IPS-20b (cell line): ENCODE results near the gene MT1X.
"Not testable (repeated sequence)": the region's sequence is repeated elsewhere in the genome, so short reads cannot be mapped to it uniquely, and the experiment has no call there.

Source experiments
- H3K27ac ChIP-seq: one replicate; pipeline ENCODE4 v1.5.1; 2013; ENCODE audit warnings: low read length
- H3K27me3 ChIP-seq: 2 replicates; pipeline ENCODE4 v1.6.1; 2013; ENCODE audit warnings: mild to moderate bottlenecking, low read length, inconsistent platforms; ENCODE audit not compliant: insufficient read depth
- H3K36me3 ChIP-seq: 2 replicates; pipeline ENCODE4 v1.6.1; 2013; ENCODE audit warnings: low read depth, mild to moderate bottlenecking, inconsistent platforms, low read length, moderate library complexity; ENCODE audit not compliant: insufficient read depth
- H3K4me1 ChIP-seq: 2 replicates; pipeline ENCODE4 v1.6.1; 2013; ENCODE audit warnings: mild to moderate bottlenecking, control low read depth, inconsistent platforms, low read length, moderate library complexity; ENCODE audit not compliant: insufficient read depth
- H3K4me3 ChIP-seq: 2 replicates; pipeline ENCODE4 v1.5.1; 2013; ENCODE audit warnings: mild to moderate bottlenecking, low read length, inconsistent platforms
- H3K9ac ChIP-seq: 2 replicates; pipeline ENCODE4 v1.6.1; 2013; ENCODE audit warnings: low read depth, mild to moderate bottlenecking, inconsistent platforms, low read length, moderate library complexity
- H3K9me3 ChIP-seq: 2 replicates; pipeline ENCODE4 v1.6.1; 2013; ENCODE audit warnings: mild to moderate bottlenecking, low read depth, low read length, inconsistent platforms; ENCODE audit not compliant: insufficient read depth

Gene MT1X

GRCh38 chr16:56701534-56701933, 19.3 kb downstream of the MT1X start:
- no peak overlapping the region for H3K27ac ChIP-seq
- no peaks in the 10 kb centered on the region; the same call in 1 of the 2 replicates for H3K9me3 ChIP-seq
- no peak overlapping the region for H3K4me3 ChIP-seq

DNA sequence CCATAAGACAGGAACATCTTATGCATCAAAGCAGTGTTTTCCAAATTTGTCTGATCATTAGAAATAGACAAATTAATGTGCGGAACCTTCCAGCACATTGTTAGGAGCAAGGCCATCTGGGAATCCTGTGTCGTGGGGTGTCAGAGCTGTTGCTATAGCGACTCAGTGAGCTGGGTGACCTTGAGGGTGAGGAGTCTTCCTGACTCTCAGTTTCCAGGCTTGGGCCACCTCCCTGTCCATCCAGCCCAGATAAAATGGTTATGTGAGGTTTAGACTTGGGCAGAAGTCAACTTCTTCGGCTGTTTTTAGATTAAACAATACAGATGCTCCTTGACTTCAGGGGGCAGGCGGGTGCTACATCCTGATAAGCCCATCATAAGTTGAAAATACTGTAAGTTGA, 20.6 kb downstream of the MT1X start:
- Histone ChIP-seq H3K9ac (no peak overlapping the region), H3K4me1 (peaks cover 3% of the 10 kb centered on the region; the same call in 1 of the 2 replicates), H3K27ac (no peak overlapping the region), H3K36me3 (no peaks in the 10 kb centered on the region), H3K9me3 (no peaks in the 10 kb centered on the region), H3K27me3 (no peaks in the 10 kb centered on the region), H3K4me3 (no peak overlapping the region)

More at GRCh38 chr16:56701534-56701933, 19.3 kb downstream of the MT1X start:
- no peaks in the 10 kb centered on the region for H3K27me3 ChIP-seq
- H3K4me1 ChIP-seq = peaks cover 3% of the 10 kb centered on the region; the same call in 1 of the 2 replicates
- H3K36me3 ChIP-seq = no peaks in the 10 kb centered on the region
- H3K9ac ChIP-seq = no peak overlapping the region

- H3K9me3 ChIP-seq = no peaks in the 10 kb centered on the region
- no peak overlapping the region for H3K27ac ChIP-seq
- H3K36me3 ChIP-seq = no peaks in the 10 kb centered on the region
- H3K4me1 ChIP-seq = no peaks in the 10 kb centered on the region
- no peak overlapping the region; the same call in 1 of the 2 replicates for H3K9ac ChIP-seq
- no peaks in the 10 kb centered on the region; the same call in 1 of the 2 replicates for H3K27me3 ChIP-seq
- H3K4me3 ChIP-seq = no peak overlapping the region
Observed at GRCh38 chr16:56708525-56709442, 26.5 kb downstream of the MT1X start.

DNA sequence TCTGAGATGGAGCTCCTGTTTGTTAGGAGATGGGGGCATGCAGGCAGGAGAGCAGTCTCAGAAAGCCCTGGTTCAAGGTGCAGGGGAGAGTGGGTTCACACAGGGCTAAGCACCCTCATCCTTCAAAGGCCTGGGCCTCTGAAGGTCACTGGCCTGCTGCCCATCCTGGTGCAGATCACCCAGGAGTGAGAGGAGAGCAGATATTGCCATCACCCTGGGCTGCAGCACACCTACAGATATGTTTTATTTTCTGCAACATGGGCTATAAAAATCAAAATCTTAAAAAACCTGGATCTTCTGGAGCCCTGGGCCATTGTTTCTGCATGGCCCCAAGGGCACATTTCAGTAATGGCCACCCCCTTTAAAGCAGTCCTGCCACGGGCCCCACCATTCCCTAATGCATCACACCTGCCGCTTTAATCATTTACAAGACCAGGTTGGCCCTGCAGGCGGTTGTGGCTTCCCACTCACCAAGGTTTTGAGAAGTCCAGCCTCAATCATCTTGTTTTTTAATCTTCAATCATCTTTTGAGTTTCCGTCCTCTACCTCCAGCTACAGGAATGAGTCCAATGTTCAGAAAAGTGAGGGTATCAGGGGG, 27.3 kb downstream of the MT1X start:
- no peak overlapping the region for H3K4me3 ChIP-seq
- H3K4me1 ChIP-seq = no peaks in the 10 kb centered on the region
- H3K9ac ChIP-seq = no peak overlapping the region; the same call in 1 of the 2 replicates
- no peaks in the 10 kb centered on the region for H3K9me3 ChIP-seq
- H3K27ac ChIP-seq = no peak overlapping the region
- H3K36me3 ChIP-seq = no peaks in the 10 kb centered on the region
- no peaks in the 10 kb centered on the region; the same call in 1 of the 2 replicates for H3K27me3 ChIP-seq

DNA sequence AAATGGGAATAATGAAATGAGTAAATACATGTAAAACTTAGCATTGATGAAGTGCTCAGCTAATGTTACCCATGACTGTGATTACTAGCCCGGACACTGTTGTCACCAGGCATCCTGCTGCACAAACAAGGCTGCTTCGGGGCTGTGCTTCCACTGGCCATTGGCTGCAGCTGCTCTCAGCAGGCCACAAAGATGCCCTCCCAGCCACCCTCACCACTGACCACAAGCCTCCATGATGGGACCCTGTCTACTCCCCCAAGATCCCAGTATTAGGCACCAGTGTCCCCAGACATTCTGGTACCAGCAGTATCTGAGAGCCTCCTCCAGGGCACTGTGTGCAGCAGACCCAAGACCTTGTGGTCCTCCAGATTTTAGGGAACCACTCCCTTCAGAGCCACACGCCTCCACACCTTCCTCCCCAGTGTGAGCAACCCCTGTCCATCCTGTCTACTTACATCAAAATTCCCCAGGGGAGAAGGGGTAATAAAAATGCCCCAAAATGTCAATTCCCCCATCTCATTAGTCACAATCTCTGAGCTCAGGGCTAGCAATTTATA, 28.0 kb downstream of the MT1X start:
- H3K4me3 ChIP-seq = no peak overlapping the region
- H3K9ac ChIP-seq = no peak overlapping the region
- H3K27ac ChIP-seq = no peak overlapping the region
- no peaks in the 10 kb centered on the region for H3K9me3 ChIP-seq
- no peaks in the 10 kb centered on the region; the same call in 1 of the 2 replicates for H3K27me3 ChIP-seq
- H3K36me3 ChIP-seq = no peaks in the 10 kb centered on the region
- no peaks in the 10 kb centered on the region for H3K4me1 ChIP-seq

- H3K9ac ChIP-seq = no peak overlapping the region
- peaks cover 3% of the 10 kb centered on the region; the same call in 1 of the 2 replicates for H3K27me3 ChIP-seq
- no peaks in the 10 kb centered on the region for H3K36me3 ChIP-seq
- no peak overlapping the region for H3K4me3 ChIP-seq
- H3K4me1 ChIP-seq = no peaks in the 10 kb centered on the region
- no peak overlapping the region for H3K27ac ChIP-seq
- H3K9me3 ChIP-seq = no peaks in the 10 kb centered on the region
Observed at GRCh38 chr16:56711862-56712261, 29.6 kb downstream of the MT1X start.

DNA sequence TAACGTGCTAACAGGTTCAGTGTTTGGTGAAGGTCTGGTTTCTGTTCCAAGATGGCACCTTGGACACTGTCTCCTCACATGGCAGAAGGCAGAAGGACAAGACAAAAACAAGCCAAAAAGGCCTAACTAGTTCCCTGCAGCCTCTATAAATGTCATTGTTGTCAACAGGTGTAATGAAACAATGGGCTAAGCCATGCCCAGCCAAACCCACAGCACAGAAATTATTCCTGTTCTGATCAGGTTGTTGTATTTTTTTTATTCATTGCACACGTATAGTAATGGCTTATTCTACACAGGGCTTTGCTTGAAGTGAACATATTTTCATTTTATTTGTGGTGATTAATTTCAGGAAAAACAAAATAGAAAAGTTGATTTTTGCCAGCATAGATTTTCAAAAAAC, 31.5 kb downstream of the MT1X start:
- Histone ChIP-seq H3K9ac (no peak overlapping the region), H3K36me3 (no peaks in the 10 kb centered on the region), H3K4me1 (no peaks in the 10 kb centered on the region), H3K27me3 (peaks cover 4% of the 10 kb centered on the region; the same call in 1 of the 2 replicates), H3K4me3 (no peak overlapping the region), H3K9me3 (no peaks in the 10 kb centered on the region), H3K27ac (no peak overlapping the region)

DNA sequence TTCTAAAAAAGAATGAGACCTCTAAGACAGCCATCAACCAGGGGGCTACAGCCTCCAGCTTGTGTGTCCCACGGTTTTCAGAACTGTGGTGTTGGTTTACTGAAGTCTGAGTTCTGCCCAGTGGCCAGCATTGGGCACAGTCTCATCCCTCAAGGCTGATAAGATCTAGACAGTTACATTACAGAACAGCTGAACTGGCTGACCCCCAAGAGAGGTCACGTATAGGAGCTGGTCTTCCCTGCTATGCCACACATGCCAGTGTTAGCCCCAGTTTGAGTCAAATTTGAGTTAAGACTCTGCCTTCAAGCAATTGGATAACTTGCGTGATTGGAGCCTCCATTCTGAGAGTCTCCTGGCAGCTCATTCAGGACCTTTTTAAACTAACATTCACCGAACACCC, 32.9 kb downstream of the MT1X start:
- Histone ChIP-seq H3K9me3 (no peaks in the 10 kb centered on the region), H3K36me3 (no peaks in the 10 kb centered on the region), H3K4me1 (no peaks in the 10 kb centered on the region), H3K27ac (no peak overlapping the region), H3K9ac (no peak overlapping the region), H3K27me3 (peaks cover 4% of the 10 kb centered on the region; the same call in 1 of the 2 replicates), H3K4me3 (no peak overlapping the region)

GRCh38 chr16:56716761-56717160, 34.5 kb downstream of the MT1X start:
- Histone ChIP-seq H3K4me3 (no peak overlapping the region), H3K9me3 (no peaks in the 10 kb centered on the region), H3K27me3 (peaks cover 4% of the 10 kb centered on the region; the same call in 1 of the 2 replicates), H3K36me3 (no peaks in the 10 kb centered on the region), H3K9ac (no peak overlapping the region), H3K27ac (no peak overlapping the region), H3K4me1 (no peaks in the 10 kb centered on the region)

DNA sequence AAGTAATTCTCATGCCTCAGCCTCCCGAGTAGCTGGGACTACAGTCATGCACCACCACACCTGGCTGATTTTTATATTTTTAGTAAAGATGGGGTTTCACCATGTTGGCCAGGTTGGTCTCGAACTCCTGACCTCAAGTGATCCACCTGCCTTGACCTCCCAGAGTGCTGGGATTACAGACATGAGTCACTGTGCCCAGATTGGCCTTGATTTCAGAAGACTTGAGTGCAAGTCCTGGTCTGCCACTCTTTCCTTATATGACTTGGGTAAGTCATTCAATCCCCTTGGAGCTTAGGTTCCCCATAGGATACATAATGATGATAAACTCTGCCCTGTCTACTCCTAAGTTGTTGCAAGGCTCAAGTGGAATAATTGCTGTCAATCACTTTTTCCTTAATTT, 35.3 kb downstream of the MT1X start:
- H3K27ac ChIP-seq, H3K36me3 ChIP-seq, H3K9ac ChIP-seq, H3K9me3 ChIP-seq, H3K4me3 ChIP-seq, H3K4me1 ChIP-seq, H3K27me3 ChIP-seq: not testable (repeated sequence)

DNA sequence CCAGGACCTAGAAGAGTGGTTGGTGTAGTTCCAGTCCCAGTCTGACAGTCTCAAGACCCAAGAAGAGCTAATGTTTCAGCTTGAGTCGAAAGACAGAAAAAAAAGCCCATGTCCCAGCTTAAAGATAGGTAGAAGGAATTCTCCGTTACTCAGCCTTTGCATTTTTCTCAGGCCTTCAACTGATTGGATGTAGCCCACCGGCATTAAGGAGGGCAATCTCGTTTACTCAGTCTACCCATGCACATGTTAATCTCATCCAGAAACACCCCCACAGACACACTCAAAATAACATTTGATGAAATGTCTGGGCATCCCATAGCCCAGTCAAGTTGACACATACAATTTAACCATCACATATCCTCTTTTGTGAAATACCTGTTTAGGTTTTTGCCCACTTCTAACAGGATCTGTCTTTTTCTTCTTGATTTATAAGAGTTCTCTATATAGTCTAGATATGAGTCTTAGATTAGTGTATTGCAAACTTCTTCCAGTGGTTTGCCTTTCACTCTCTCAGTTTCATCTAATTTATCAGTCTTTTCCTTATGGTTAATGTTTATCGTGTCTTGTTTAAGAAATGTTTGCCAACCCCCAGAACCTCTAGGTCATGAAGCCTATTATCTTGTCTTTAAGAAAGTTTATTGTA, 40.1 kb downstream of the MT1X start:
- no peaks in the 10 kb centered on the region for H3K9me3 ChIP-seq
- no peaks in the 10 kb centered on the region; the same call in 1 of the 2 replicates for H3K27me3 ChIP-seq
- no peak overlapping the region for H3K27ac ChIP-seq
- H3K9ac ChIP-seq = no peak overlapping the region
- H3K4me1 ChIP-seq = no peaks in the 10 kb centered on the region
- no peak overlapping the region for H3K4me3 ChIP-seq
- no peaks in the 10 kb centered on the region for H3K36me3 ChIP-seq
